Mesenchymal stem cell (in vitro differentiated cells and primary cell): ENCODE results near the gene KRT71.

Experiments
- DNase-seq: peaks from one replicate; pipeline ENCODE4 v3.0.0-alpha.2; 2013
- H2AFZ ChIP-seq: one replicate; pipeline ENCODE4 v1.6.1; 2013; ENCODE audit warnings: low read depth, mild to moderate bottlenecking, control low read depth, inconsistent platforms, low read length, moderate library complexity
- H2AK5ac ChIP-seq: 2 replicates; pipeline ENCODE4 v1.6.1; 2013; ENCODE audit warnings: low read length, moderate library complexity, mild to moderate bottlenecking, inconsistent platforms; ENCODE audit not compliant: severe bottlenecking
- H2BK120ac ChIP-seq: one replicate; pipeline ENCODE4 v1.6.1; 2013; ENCODE audit warnings: low read depth, mild to moderate bottlenecking, inconsistent platforms, low read length, moderate library complexity
- H2BK12ac ChIP-seq, 2 experiments: one replicate each; pipeline ENCODE4 v1.6.1; 2013; ENCODE audit warnings: inconsistent platforms in 2 of 2, low read length in 2 of 2, mild to moderate bottlenecking in 2 of 2, moderate library complexity in 2 of 2, control low read depth in 1 of 2
- H2BK15ac ChIP-seq: one replicate; pipeline ENCODE4 v1.6.1; 2013; ENCODE audit warnings: mild to moderate bottlenecking, low read depth, inconsistent platforms; ENCODE audit not compliant: poor library complexity, severe bottlenecking
- H2BK5ac ChIP-seq: 2 replicates; pipeline ENCODE4 v1.6.1; 2013; ENCODE audit warnings: low read depth, mild to moderate bottlenecking, low read length, control low read depth, inconsistent platforms; ENCODE audit not compliant: poor library complexity, severe bottlenecking
- H3K14ac ChIP-seq, 2 experiments: one replicate each; pipeline ENCODE4 v1.6.1; 2013; ENCODE audit warnings: inconsistent platforms in 2 of 2, low read length in 2 of 2, control low read depth in 1 of 2, mild to moderate bottlenecking in 1 of 2, moderate library complexity in 1 of 2
- H3K18ac ChIP-seq, 2 experiments: one replicate each; pipeline ENCODE4 v1.6.1; 2013; ENCODE audit warnings: inconsistent platforms in 2 of 2, low read length in 2 of 2, control low read depth in 1 of 2, low read depth in 1 of 2, mild to moderate bottlenecking in 1 of 2
- H3K23ac ChIP-seq, 2 experiments: one replicate each; pipeline ENCODE4 v1.6.1; 2013; ENCODE audit warnings: inconsistent platforms in 2 of 2, low read length in 2 of 2, mild to moderate bottlenecking in 2 of 2, moderate library complexity in 2 of 2, control low read depth in 1 of 2
- H3K27ac ChIP-seq: 2 replicates; pipeline ENCODE4 v1.5.1; 2013; ENCODE audit warnings: mild to moderate bottlenecking, moderate library complexity, low read length, control low read depth, inconsistent platforms; ENCODE audit not compliant: poor library complexity, severe bottlenecking
- H3K27me3 ChIP-seq, 2 experiments: 2 replicates each; pipeline versions ENCODE4 v1.6.1 to v1.7.0; 2013; ENCODE audit warnings: low read length in 2 of 2, mild to moderate bottlenecking in 2 of 2, moderate library complexity in 2 of 2, control low read depth in 1 of 2, inconsistent platforms in 1 of 2; ENCODE audit not compliant: control insufficient read depth in 1 of 2, insufficient read depth in 1 of 2
- H3K36me3 ChIP-seq, 2 experiments: 2 replicates each; pipeline versions ENCODE4 v1.6.1 to v1.7.0; 2013; ENCODE audit warnings: low read length in 2 of 2, control low read depth in 1 of 2, inconsistent platforms in 1 of 2, low read depth in 1 of 2, mild to moderate bottlenecking in 1 of 2; ENCODE audit not compliant: insufficient read depth in 2 of 2, control insufficient read depth in 1 of 2
- H3K4ac ChIP-seq, 2 experiments: one replicate each; pipeline ENCODE4 v1.6.1; 2013; ENCODE audit warnings: inconsistent platforms in 2 of 2, low read length in 2 of 2, mild to moderate bottlenecking in 2 of 2, moderate library complexity in 2 of 2, control low read depth in 1 of 2, low read depth in 1 of 2
- H3K4me1 ChIP-seq: 2 replicates; pipeline ENCODE4 v1.6.1; 2013; ENCODE audit warnings: low read depth, low read length, control low read depth; ENCODE audit not compliant: control insufficient read depth, insufficient read depth
- H3K4me2 ChIP-seq: 2 replicates; pipeline ENCODE4 v1.6.1; 2013; ENCODE audit warnings: low read length, mild to moderate bottlenecking, inconsistent platforms; ENCODE audit not compliant: poor library complexity, severe bottlenecking
- H3K4me3 ChIP-seq, 2 experiments: 2 replicates each; pipeline versions ENCODE4 v1.5.1 to v1.7.0; 2013; ENCODE audit warnings: low read length in 2 of 2, mild to moderate bottlenecking in 2 of 2, control low read depth in 1 of 2, low read depth in 1 of 2; ENCODE audit not compliant: insufficient read depth in 1 of 2
- H3K79me1 ChIP-seq: replicated peaks from 2 replicates; pipeline ENCODE4 v1.6.1; 2013; ENCODE audit warnings: mild to moderate bottlenecking, control low read depth, low read length, inconsistent platforms; ENCODE audit not compliant: poor library complexity, severe bottlenecking
- H3K9ac ChIP-seq: 2 replicates; pipeline ENCODE4 v1.7.0; 2013; ENCODE audit warnings: mild to moderate bottlenecking, low read length, moderate library complexity
- H3K9me3 ChIP-seq: 2 replicates; pipeline ENCODE4 v1.7.0; 2013; ENCODE audit warnings: mild to moderate bottlenecking, low read length; ENCODE audit not compliant: control insufficient read depth
- H4K8ac ChIP-seq: one replicate; pipeline ENCODE4 v1.6.1; 2013; ENCODE audit warnings: inconsistent platforms, mild to moderate bottlenecking, low read length, moderate library complexity
- H4K91ac ChIP-seq: one replicate; pipeline ENCODE4 v1.6.1; 2013; ENCODE audit warnings: mild to moderate bottlenecking, low read length, inconsistent platforms
- WGBS: methylation state at CpG from one replicate; pipeline ENCODE4 v1.1.7; 2013; ENCODE audit warnings: mixed read lengths; 5-methylcytosine and 5-hydroxymethylcytosine counted together

The KRT71 gene

DNA sequence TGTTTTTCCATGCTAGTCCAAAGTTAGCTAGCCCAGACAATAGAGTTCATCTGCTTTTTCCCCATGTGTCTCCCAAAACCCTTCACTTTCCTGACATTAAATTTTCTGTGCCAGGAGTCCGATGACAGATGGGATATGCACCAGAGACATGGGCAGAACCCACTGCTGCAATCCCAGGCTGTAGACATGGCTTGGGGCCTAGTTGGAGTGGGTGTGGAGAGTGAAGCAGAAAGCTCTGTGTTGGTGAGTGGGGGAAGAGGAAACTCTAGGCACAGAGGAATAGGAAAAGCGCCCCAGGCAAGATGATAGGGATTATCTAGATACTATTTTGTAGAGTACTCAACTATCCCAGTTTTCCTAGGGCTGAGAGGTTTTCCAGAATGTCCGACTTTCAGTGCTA, 25.5 kb upstream of the KRT71 start:
- no peaks in the 10 kb centered on the region for H3K36me3 ChIP-seq
- WGBS, result 73% methylated on average over 2 of the region's 3 CpGs
- no peak overlapping the region for H3K4me3 ChIP-seq
- H4K8ac ChIP-seq, result no peak overlapping the region
- H2BK120ac ChIP-seq, result no peak overlapping the region
- H2AK5ac ChIP-seq, result no peak overlapping the region
- no peak for DNase-seq
- no peak overlapping the region for H3K14ac ChIP-seq
- no peak overlapping the region for H3K18ac ChIP-seq
- H2BK5ac ChIP-seq, result no peak overlapping the region
- H3K4ac ChIP-seq, result no peak overlapping the region
- H3K79me1 ChIP-seq, result no peaks in the 10 kb centered on the region
- no peaks in the 10 kb centered on the region for H3K4me1 ChIP-seq
- H4K91ac ChIP-seq, result no peak overlapping the region
- no peak overlapping the region for H2AFZ ChIP-seq
- H3K9ac ChIP-seq, result no peak overlapping the region
- H3K27ac ChIP-seq, result no peak overlapping the region
- no peak overlapping the region for H3K23ac ChIP-seq
- no peak overlapping the region for H2BK15ac ChIP-seq
- H2BK12ac ChIP-seq, result no peak overlapping the region
- peaks cover 54 to 80% of the 10 kb centered on the region in 2 experiments for H3K27me3 ChIP-seq
- H3K9me3 ChIP-seq, result no peaks in the 10 kb centered on the region
- H3K4me2 ChIP-seq, result no peak overlapping the region

DNA sequence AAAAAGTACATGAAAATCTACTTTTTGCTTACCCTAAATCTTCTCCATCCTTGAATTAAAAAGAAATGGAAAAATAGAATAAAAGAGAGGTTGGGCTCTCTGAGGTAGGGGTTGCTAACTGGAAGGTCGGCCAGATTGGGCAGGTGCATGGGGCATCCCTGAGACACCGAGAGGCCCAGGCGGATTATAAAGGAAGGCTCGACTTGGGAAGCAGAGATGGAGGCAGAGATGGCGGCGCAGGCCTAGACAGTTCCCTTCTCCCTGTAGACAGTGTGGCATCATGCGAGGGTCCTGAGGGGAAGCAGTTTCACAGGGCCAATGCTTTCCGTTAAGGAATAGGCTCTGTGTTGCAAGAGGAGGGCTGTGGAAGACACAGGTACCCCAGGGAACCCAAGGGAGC, 24.4 kb upstream of the KRT71 start:
- WGBS, result 86% methylated on average over 8 of the region's 8 CpGs
- no peaks in the 10 kb centered on the region for H3K36me3 ChIP-seq
- DNase-seq, result no peak

DNA sequence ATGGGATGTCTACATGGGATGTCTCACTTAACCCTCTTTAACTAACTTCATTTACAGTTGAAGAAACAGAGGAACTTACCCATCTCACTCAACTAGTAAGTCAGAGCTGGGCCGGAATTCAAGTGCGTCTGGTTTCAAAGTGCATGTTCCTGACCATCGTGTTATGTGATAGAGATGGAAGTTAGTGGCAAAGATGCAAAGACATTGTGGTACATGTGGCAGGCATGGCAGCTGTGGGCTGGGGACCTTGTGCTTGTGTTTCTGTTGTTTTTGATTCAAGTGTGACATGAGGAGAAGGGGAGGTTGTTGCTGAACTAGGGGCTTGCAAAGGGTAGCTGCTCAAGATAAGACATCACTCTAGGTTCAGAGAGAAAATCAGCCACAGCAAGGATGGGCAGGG, 23.0 kb upstream of the KRT71 start:
- Histone ChIP-seq H2BK15ac (no peak overlapping the region), H3K36me3 (no peaks in the 10 kb centered on the region), H3K9ac (no peak overlapping the region), H4K8ac (no peak overlapping the region), H4K91ac (peak overlapping the region; percentile 22), H3K79me1 (no peaks in the 10 kb centered on the region), H3K4me1 (no peaks in the 10 kb centered on the region), H2BK12ac (no peak overlapping the region), H3K18ac (no peak overlapping the region), H2AK5ac (no peak overlapping the region), H2BK120ac (no peak overlapping the region), H3K4me2 (no peak overlapping the region), H2AFZ (no peak overlapping the region), H3K9me3 (no peaks in the 10 kb centered on the region), H3K23ac (no peak overlapping the region), H2BK5ac (no peak overlapping the region), H3K27me3 (peaks cover 57 to 87% of the 10 kb centered on the region in 2 experiments), H3K4ac (no peak overlapping the region), H3K4me3 (no peak overlapping the region), H3K27ac (no peak overlapping the region), H3K14ac (no peak overlapping the region)
- WGBS, result 100% methylated on average over 3 of the region's 3 CpGs
- no peak for DNase-seq

More for the DNA sequence above, 24.4 kb upstream of the KRT71 start:
- no peak overlapping the region for H4K8ac ChIP-seq
- no peak overlapping the region for H2BK15ac ChIP-seq
- no peak overlapping the region for H3K18ac ChIP-seq
- no peak overlapping the region for H2AK5ac ChIP-seq
- H3K14ac ChIP-seq, result no peak overlapping the region
- H3K27me3 ChIP-seq, result peaks cover 60 to 86% of the 10 kb centered on the region in 2 experiments
- H3K27ac ChIP-seq, result no peak overlapping the region
- no peak overlapping the region for H3K23ac ChIP-seq
- H4K91ac ChIP-seq, result no peak overlapping the region
- H3K4me2 ChIP-seq, result no peak overlapping the region
- H2BK5ac ChIP-seq, result no peak overlapping the region
- no peak overlapping the region for H2BK120ac ChIP-seq
- no peak overlapping the region for H2BK12ac ChIP-seq
- no peaks in the 10 kb centered on the region for H3K9me3 ChIP-seq
- H3K79me1 ChIP-seq, result no peaks in the 10 kb centered on the region
- no peak overlapping the region for H2AFZ ChIP-seq
- no peaks in the 10 kb centered on the region for H3K4me1 ChIP-seq
- no peak overlapping the region for H3K9ac ChIP-seq
- no peak overlapping the region for H3K4ac ChIP-seq
- H3K4me3 ChIP-seq, result no peak overlapping the region

DNA sequence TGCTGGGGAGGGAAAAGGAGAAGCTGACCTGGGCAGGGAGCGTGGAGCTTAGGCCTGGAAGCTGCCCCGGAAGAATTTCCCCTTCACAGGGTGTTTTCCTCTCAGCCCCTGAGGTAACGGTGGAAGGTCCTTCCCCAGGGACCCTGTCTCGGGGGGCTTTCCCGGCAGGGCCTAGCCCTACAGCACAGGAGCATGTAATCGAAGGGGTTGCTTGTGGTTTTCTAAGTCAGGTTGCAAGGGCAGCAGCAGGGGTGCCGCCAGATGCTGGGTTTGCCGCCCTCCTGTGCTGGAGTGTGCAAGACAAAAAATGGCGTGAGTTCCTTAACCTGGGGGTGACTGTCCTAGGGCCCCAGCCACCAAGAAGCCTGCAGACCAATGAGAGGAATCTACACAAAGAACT, 22.3 kb upstream of the KRT71 start:
- Histone ChIP-seq H2AFZ (no peak overlapping the region), H3K9ac (no peak overlapping the region), H2BK12ac (no peak overlapping the region), H3K79me1 (no peaks in the 10 kb centered on the region), H3K27me3 (peaks cover 60 to 88% of the 10 kb centered on the region in 2 experiments), H3K4me3 (no peak overlapping the region), H3K14ac (no peak overlapping the region), H3K4ac (no peak overlapping the region), H2BK5ac (no peak overlapping the region), H2AK5ac (no peak overlapping the region), H4K8ac (no peak overlapping the region), H3K18ac (no peak overlapping the region), H3K9me3 (no peaks in the 10 kb centered on the region), H3K23ac (no peak overlapping the region), H3K4me1 (no peaks in the 10 kb centered on the region), H4K91ac (no peak overlapping the region), H3K36me3 (no peaks in the 10 kb centered on the region), H3K4me2 (no peak overlapping the region), H2BK120ac (no peak overlapping the region), H3K27ac (no peak overlapping the region), H2BK15ac (no peak overlapping the region)
- DNase-seq, result no peak
- WGBS, result 76% methylated on average over 9 of the region's 9 CpGs
